A549 (cell line): Measurements from ENCODE around the gene TMPRSS12.
"Not testable (repeated sequence)": the region's sequence is repeated elsewhere in the genome, so short reads cannot be mapped to it uniquely, and the experiment has no call there.

Experiments
- BHLHE40 ChIP-seq: IDR thresholded peaks from 2 replicates; pipeline ENCODE4 v1.6.1; 2012; ENCODE audit warnings: low read depth, low read length, inconsistent platforms
- CTCF ChIP-seq: fragments of >200 bp; sonication (Bioruptor Twin); formaldehyde crosslinking; IDR thresholded peaks from 3 replicates; pipeline ENCODE4 v1.5.1; 2016
- ESRRA ChIP-seq: fragments of 150-350 bp; IDR thresholded peaks from 2 replicates; pipeline ENCODE4 v1.6.1; 2014; ENCODE audit warnings: mild to moderate bottlenecking, low read length, borderline replicate concordance
- HMGXB4 ChIP-seq: fragments of 250-450 bp; sonication (Bioruptor Pico); IDR thresholded peaks from 2 replicates; pipeline ENCODE4 v1.5.0; 2021; ENCODE audit warnings: mild to moderate bottlenecking, moderate library complexity, borderline replicate concordance
- MAZ ChIP-seq: fragments of 150-350 bp; IDR thresholded peaks from 2 replicates; pipeline ENCODE4 v1.6.1; 2014; ENCODE audit warnings: antibody characterized with exemption, low read depth, low read length, borderline replicate concordance
- POLR2A ChIP-seq: IDR thresholded peaks from 2 replicates; pipeline ENCODE4 v1.6.1; 2012; ENCODE audit warnings: mild to moderate bottlenecking, low read length
- POLR2AphosphoS2 ChIP-seq: conservative IDR thresholded peaks from 2 replicates; pipeline ENCODE4 v1.6.1; 2012; ENCODE audit warnings: low read length, improper control_type of control experiment, inconsistent platforms
- RCOR1 ChIP-seq: fragments of 150-350 bp; IDR thresholded peaks from 2 replicates; pipeline ENCODE4 v1.6.1; 2014; ENCODE audit warnings: antibody characterized with exemption, low read length, low read depth
- RNF2 ChIP-seq: fragments of 200-600 bp; sonication (generic); IDR thresholded peaks from 2 replicates; pipeline ENCODE4 v1.6.1; 2016; ENCODE audit warnings: low read depth, mild to moderate bottlenecking, antibody characterized with exemption, moderate library complexity, borderline replicate concordance
- USF2 ChIP-seq: fragments of 450-650 bp; IDR thresholded peaks from 2 replicates; pipeline ENCODE4 v1.6.1; 2014; ENCODE audit warnings: antibody characterized with exemption
- TF ChIP-seq, protein P1 (sequence below): IDR thresholded peaks from 2 replicates; pipeline ENCODE4 v1.6.1; 2012

DNA sequence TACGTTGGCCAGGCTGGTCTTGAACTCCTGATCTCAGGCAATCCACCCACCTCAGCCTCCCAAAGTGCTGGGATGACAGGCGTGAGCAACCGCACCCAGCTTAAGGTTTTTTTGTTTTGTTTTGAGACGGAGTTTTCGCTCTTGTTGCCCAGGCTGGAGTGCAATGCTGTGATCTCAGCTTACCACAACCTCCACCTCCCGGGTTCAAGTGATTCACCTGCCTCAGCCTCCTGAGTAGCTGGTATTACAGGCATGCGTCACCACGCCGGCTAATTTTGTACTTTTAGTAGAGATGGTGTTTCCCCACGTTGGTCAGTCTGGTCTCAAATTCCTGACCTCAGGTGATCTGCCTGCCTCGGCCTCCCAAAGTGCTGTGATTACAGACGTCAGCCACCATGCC is 87.8 kb downstream of the TMPRSS12 start:
- TF ChIP-seq CTCF, POLR2AphosphoS2, RNF2, POLR2A, MAZ, HMGXB4, USF2, ESRRA, RCOR1, BHLHE40: not testable (repeated sequence)
- TF ChIP-seq, protein P1, sequence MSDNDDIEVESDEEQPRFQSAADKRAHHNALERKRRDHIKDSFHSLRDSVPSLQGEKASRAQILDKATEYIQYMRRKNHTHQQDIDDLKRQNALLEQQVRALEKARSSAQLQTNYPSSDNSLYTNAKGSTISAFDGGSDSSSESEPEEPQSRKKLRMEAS: not testable (repeated sequence)
